ENCODE data around the gene FOXP1. TPM values are rescaled to one million over a fixed set of nuclear protein-coding genes. Genes with fewer than 3 reads are reported as not detected.

The FOXP1 gene
- polyA plus RNA-seq, 1 donor from 2014 or later: 5.6 TPM

DNA sequence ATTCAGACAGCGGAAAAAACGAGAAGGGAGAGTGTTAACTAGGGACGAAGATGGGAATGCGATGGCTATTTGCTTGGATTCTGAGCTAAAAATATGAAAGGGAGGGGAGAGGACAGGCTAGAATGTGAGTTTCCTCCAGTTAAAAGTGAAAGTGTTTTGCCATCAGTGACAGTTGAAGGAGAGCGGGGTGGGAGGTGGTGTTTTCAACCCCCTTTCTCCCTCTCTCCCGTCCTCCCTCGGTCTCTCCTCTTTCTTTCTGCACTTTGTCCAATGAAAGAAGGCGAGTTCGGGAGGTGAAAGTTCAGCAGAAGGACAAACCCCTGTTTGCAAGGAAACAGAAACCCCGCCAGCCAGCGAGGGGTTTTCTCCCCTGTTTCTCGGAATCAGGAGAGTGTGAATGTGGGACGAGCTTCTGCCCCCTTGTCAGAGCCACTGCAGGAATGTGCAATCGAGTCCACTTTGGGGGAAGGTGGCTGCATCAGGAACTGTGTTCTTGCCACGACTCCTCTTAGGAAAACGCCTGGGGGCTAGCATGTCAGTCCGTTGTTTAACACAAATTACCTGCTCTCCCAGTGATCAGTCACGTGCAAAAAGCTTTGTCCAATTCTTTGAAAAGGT is 975 bp upstream of the FOXP1 start:
- H3K27ac ChIP-seq (ENCODE audit: low read length): peak overlapping the region; percentile 64
- H3K9me2 ChIP-seq (ENCODE audit: insufficient read depth, low read length): no peaks in the 10 kb centered on the region
- H3K4me2 ChIP-seq (ENCODE audit: low read length): no peak overlapping the region
- H3K36me3 ChIP-seq (ENCODE audit: insufficient read depth, low read length): no peaks in the 10 kb centered on the region
- H3K9ac ChIP-seq (ENCODE audit: low read length): peak overlapping the region; percentile 56
- no peaks in the 10 kb centered on the region for H3K9me3 ChIP-seq (ENCODE audit: low read length)
- no peak for TF ChIP-seq MXI1 (conservative IDR thresholded peaks at IDR 0.05; ENCODE audit: poor library complexity, severe bottlenecking)
- TF ChIP-seq EZH2 (IDR thresholded peaks at IDR 0.05; ENCODE audit: borderline replicate concordance, insufficient read depth, low read length, poor library complexity, severe bottlenecking): no peak
- TF ChIP-seq SMC3 (conservative IDR thresholded peaks at IDR 0.05; ENCODE audit: poor library complexity): peak; percentile 32
- TF ChIP-seq TAF1 (IDR thresholded peaks at IDR 0.05; ENCODE audit: low read depth): no peak
- TF ChIP-seq POLR2AphosphoS5 (IDR thresholded peaks at IDR 0.05): no peak
- TF ChIP-seq EP300 (conservative IDR thresholded peaks at IDR 0.05; ENCODE audit: poor library complexity, severe bottlenecking): no peak
- TF ChIP-seq, protein P1, sequence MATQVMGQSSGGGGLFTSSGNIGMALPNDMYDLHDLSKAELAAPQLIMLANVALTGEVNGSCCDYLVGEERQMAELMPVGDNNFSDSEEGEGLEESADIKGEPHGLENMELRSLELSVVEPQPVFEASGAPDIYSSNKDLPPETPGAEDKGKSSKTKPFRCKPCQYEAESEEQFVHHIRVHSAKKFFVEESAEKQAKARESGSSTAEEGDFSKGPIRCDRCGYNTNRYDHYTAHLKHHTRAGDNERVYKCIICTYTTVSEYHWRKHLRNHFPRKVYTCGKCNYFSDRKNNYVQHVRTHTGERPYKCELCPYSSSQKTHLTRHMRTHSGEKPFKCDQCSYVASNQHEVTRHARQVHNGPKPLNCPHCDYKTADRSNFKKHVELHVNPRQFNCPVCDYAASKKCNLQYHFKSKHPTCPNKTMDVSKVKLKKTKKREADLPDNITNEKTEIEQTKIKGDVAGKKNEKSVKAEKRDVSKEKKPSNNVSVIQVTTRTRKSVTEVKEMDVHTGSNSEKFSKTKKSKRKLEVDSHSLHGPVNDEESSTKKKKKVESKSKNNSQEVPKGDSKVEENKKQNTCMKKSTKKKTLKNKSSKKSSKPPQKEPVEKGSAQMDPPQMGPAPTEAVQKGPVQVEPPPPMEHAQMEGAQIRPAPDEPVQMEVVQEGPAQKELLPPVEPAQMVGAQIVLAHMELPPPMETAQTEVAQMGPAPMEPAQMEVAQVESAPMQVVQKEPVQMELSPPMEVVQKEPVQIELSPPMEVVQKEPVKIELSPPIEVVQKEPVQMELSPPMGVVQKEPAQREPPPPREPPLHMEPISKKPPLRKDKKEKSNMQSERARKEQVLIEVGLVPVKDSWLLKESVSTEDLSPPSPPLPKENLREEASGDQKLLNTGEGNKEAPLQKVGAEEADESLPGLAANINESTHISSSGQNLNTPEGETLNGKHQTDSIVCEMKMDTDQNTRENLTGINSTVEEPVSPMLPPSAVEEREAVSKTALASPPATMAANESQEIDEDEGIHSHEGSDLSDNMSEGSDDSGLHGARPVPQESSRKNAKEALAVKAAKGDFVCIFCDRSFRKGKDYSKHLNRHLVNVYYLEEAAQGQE (IDR thresholded peaks at IDR 0.05; ENCODE audit: borderline replicate concordance): no peak
- no peak for TF ChIP-seq RAD21 (conservative IDR thresholded peaks at IDR 0.05)
- no peak overlapping the region for H2AFZ ChIP-seq (ENCODE audit: low read depth, low read length)
- no peaks in the 10 kb centered on the region for H4K20me1 ChIP-seq (ENCODE audit: insufficient read depth)
- peak overlapping the region; percentile 84 for H3K4me3 ChIP-seq (ENCODE audit: low read length)
- peaks cover 9% of the 10 kb centered on the region for H3F3A ChIP-seq (ENCODE audit: insufficient read depth, low read length, poor library complexity, severe bottlenecking)
- no peaks in the 10 kb centered on the region for H3K79me2 ChIP-seq (replicated peaks; ENCODE audit: insufficient read depth, low read length)
- H3K27me3 ChIP-seq (ENCODE audit: insufficient read depth, low read depth, low read length): peaks cover 26% of the 10 kb centered on the region

DNA sequence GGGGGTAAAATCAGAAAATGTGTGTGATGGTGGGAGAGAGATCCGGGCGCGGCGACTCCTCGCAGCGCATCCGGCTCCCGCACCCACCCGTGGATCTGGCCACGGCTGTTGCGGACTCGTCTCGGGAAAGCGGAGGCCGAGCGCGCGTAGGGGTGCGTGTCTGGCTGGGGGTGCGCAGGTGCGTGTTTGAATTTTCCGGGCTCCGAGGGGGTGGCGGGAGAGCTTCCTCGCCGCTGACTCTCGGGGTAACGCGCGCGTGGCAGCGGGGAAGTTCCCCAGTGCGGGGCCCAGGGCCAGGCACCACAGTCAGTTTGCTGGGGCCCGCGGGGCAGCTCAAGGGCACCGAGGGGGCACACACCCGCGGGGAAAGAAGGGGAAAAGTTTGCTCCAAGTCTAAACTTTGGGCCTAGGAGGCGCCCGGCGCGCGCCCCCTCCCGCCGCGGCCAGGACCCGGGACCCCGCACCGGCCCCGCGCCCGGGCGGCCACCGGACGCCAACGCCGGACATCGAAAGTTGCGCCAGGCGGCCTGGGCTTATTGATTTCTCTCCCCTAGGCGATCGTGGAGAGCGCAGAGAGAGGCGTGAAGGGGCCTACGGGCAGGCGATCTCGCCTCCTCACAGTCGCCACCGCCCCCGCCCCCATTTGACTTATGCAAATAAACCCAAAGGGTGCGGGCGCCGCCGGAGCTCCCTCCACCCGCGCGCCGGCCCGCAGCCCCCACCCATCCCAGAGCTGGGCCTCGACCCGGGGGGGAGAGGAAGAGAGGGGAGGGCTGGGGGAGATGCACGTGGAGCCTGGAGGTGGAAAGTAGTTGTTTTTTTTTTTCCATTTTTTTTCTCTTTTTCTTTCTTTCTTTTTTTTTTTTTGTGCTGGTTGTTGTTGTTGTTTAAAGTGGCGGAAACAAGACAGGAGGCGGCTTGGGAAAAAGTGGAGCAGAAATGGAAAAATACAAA is 639 bp downstream of the FOXP1 start:
- Histone ChIP-seq H2AFZ (ENCODE audit: low read depth, low read length) (no peak overlapping the region), H3K9ac (ENCODE audit: low read length) (peak overlapping the region; percentile 66), H3F3A (ENCODE audit: insufficient read depth, low read length, poor library complexity, severe bottlenecking) (peaks cover 9% of the 10 kb centered on the region), H4K20me1 (ENCODE audit: insufficient read depth) (no peaks in the 10 kb centered on the region), H3K9me2 (ENCODE audit: insufficient read depth, low read length) (no peaks in the 10 kb centered on the region), H3K27me3 (ENCODE audit: insufficient read depth, low read depth, low read length) (peaks cover 26% of the 10 kb centered on the region), H3K4me2 (ENCODE audit: low read length) (peak overlapping the region; percentile 82), H3K36me3 (ENCODE audit: insufficient read depth, low read length) (no peaks in the 10 kb centered on the region), H3K4me3 (ENCODE audit: low read length) (peak overlapping the region; percentile 84), H3K79me2 (replicated peaks; ENCODE audit: insufficient read depth, low read length) (no peaks in the 10 kb centered on the region), H3K27ac (ENCODE audit: low read length) (peak overlapping the region; percentile 24), H3K9me3 (ENCODE audit: low read length) (no peaks in the 10 kb centered on the region)
- TF ChIP-seq SMC3 (conservative IDR thresholded peaks at IDR 0.05; ENCODE audit: poor library complexity) (no peak), POLR2AphosphoS5 (IDR thresholded peaks at IDR 0.05) (peak; percentile 4), MXI1 (conservative IDR thresholded peaks at IDR 0.05; ENCODE audit: poor library complexity, severe bottlenecking) (no peak)
- TF ChIP-seq, protein P2, sequence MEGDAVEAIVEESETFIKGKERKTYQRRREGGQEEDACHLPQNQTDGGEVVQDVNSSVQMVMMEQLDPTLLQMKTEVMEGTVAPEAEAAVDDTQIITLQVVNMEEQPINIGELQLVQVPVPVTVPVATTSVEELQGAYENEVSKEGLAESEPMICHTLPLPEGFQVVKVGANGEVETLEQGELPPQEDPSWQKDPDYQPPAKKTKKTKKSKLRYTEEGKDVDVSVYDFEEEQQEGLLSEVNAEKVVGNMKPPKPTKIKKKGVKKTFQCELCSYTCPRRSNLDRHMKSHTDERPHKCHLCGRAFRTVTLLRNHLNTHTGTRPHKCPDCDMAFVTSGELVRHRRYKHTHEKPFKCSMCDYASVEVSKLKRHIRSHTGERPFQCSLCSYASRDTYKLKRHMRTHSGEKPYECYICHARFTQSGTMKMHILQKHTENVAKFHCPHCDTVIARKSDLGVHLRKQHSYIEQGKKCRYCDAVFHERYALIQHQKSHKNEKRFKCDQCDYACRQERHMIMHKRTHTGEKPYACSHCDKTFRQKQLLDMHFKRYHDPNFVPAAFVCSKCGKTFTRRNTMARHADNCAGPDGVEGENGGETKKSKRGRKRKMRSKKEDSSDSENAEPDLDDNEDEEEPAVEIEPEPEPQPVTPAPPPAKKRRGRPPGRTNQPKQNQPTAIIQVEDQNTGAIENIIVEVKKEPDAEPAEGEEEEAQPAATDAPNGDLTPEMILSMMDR (IDR thresholded peaks at IDR 0.05; ENCODE audit: poor library complexity, severe bottlenecking): no peak
